Esophagus mucosa (tissue), 1 donor: Measurements from ENCODE around the gene PLXNA4. TPM values are rescaled to one million over a fixed set of nuclear protein-coding genes. Genes with fewer than 3 reads are reported as not detected.

Experiments
- ATAC-seq: fragments of 200-7000 bp; cut with Tn5 transposase; one replicate; pipeline ENCODE4 v1.9.1; 2020
- total RNA-seq: library from RNA; stranded (reverse); gene quantifications from one replicate; pipeline ENCODE4 v1.2.4, GENCODE V29; 2023
- donor health status: DM: yes; HTN: yes; CAD: no.

Gene PLXNA4
- total RNA-seq, 1 donor from 2014 or later, result 1.1 TPM

- ATAC-seq, result no peak
Observed at GRCh38 chr7:132258231-132258630, 318.0 kb downstream of the PLXNA4 start.

DNA sequence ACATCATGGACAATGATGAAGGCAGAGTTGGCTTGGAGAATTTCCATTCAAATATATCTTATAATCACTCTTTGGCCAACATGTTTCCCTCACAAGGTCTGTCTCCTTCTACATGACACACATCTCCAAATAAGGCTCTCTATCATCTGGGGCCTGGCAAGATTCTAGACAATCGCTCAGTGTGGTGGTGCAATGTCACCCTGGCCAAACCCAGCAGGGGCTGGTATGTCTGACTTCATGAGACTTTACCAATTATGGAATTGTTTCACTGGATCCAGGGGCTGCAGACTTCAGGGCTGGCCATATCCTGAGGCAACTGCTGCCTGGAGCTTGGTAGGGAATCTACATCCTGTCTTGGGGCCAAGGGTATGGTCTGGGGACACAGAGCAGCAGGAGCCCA is 319.0 kb downstream of the PLXNA4 start:
- no peak for ATAC-seq

DNA sequence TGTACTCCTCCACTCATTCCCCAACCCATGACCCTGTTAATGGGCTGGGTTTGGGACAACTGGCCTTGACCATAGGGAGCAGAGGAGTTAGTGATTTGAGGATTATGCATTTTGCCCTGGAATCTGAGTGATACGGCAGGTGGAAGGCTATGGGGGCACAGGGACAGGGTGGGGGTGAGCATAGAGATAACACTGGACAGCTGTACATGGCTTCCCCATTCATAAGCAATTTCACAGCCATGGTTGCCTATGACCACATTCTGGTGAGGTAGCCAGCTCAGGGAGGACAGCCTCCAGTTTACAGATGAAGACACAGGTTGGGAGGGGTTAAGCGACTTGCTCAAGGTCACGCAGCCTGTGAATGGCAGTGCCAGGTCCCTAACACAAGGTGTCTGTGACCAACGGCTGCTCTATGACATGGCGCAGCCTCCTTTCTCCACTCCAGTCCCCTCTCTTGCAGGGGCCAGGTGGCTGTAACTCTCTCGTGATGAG is 319.5 kb downstream of the PLXNA4 start:
- no peak for ATAC-seq

DNA sequence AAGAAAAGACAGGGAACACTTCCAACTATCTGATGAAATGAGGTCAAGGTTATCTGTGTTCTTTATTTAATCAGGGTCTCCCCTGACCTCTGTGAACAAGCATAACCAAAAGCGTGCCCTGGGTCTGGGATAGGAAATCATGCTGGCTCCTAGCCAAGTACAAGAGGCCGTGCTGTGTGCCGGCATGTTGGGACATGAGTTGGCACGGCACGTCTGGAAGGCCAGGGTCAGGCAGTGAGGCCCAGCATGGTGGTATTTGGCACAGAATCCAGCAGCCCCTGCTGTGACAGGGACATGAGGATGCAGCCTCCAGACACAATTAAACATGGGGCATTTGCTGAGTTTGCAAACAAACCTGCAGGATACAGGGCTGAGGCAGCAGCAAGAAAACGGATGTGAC is 320.4 kb downstream of the PLXNA4 start:
- ATAC-seq, result no peak

- ATAC-seq, result no peak
Observed at GRCh38 chr7:132255115-132255797, 321.0 kb downstream of the PLXNA4 start.

GRCh38 chr7:132254455-132254854 is 321.8 kb downstream of the PLXNA4 start:
- no peak for ATAC-seq

- ATAC-seq, result no peak
Observed at GRCh38 chr7:132252793-132253100, 323.5 kb downstream of the PLXNA4 start.

DNA sequence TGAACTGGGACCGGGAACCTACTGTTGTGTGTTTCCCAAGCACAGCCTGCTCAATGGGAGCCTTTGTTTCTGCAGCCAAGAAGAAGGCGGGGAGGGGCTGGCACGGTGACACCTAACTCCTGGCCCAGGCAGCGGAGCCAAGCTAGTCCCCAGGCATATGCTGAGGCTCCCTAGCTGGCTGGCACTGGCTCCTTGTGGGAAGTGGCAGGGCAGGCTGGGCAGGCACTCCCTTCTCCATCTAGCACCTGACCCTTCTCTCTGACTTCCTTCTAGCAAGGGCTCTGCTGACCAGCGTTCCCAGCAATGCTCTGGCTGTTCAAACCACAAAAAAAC is 325.0 kb downstream of the PLXNA4 start:
- peak; percentile 97 for ATAC-seq

GRCh38 chr7:132250480-132251326 is 325.6 kb downstream of the PLXNA4 start:
- ATAC-seq, result peak; percentile 35

DNA sequence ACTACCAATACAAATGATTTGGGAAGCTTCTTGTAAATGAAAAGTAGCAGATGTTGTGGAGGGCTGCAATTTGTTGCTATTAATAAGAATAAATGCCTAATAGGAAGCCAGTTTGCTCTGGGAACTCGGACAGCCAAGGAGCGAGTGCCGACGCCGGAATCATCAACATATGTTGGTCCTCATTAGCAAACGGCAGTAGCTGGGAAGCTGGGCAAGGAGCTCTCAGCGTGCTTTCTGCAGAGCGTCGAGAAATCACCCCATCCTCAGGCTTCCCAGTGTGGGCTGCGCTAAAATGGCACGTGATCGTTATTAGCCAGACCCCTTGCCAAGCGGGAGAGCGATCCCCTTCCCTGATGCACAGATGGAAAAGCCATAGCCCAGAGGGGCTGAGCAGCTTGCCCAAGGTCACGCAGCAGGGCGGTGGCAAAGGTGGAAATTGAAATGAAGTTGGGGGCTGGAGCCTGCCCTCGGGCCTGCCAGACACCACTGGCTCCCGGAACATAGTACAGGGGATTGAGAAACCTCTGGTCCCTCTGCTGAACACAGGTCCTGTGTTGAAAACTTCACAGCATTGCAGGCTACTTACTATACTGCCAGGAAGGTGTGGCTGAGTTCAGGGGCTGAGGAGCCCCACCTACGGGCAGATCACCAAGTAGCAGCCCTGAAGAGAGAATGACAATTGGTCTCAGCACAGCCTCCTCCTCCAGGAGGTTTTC is 326.9 kb downstream of the PLXNA4 start:
- peak; percentile 31 for ATAC-seq

- ATAC-seq, result no peak
Observed at GRCh38 chr7:132248841-132249240, 327.4 kb downstream of the PLXNA4 start.

DNA sequence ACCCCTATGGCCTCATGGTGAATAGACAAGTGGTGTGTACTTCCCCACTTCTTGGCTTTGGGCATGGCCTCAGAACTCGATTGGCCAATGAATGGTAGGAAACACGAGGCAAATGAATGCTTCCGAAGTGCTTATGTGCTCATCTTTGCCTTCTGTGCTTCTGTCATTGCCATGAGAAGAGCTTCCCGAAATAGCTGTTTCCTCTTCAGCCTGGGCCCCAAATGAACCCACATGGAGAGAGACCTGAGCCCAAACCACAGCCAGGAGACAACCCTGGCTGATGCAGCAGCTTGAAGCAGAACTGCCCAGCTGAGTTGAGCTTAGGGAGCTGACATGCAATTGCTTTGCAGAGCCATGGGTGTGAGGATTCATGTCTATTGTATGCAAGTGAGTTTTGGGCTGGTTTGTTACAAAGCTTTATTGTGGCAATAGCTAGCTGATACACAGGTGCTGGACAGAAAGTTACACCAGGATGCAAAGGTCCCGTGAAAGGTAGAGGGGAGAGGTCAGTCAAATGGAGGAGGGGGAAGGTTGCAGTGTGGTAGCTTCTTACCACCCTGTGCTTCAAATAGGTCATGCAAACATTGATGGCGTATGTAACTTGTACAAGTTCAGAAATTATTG is 328.2 kb downstream of the PLXNA4 start:
- ATAC-seq, result no peak

GRCh38 chr7:132246591-132246990 is 329.7 kb downstream of the PLXNA4 start:
- ATAC-seq, result no peak

GRCh38 chr7:132245539-132245938 is 330.7 kb downstream of the PLXNA4 start:
- ATAC-seq, result no peak

GRCh38 chr7:132244903-132245480 is 331.3 kb downstream of the PLXNA4 start:
- no peak for ATAC-seq

DNA sequence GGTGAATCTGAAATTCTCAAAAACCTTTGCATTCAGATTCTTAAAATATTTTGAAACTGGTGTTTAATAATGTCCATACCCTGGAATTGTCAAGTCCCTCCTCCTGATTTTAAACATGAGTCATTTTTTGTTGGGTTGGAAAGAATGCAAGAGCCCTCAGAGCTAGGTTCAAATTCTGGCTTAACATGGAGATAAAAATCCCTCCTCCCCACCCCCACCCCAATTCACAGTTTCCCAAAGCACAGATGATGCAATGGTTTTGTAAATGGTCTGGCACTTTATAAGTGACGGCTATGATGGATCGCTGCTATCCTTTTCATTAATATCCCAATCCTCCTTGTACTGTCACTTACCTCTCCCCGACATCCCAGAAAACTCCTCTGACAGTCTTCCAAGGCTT is 332.8 kb downstream of the PLXNA4 start:
- ATAC-seq, result no peak

DNA sequence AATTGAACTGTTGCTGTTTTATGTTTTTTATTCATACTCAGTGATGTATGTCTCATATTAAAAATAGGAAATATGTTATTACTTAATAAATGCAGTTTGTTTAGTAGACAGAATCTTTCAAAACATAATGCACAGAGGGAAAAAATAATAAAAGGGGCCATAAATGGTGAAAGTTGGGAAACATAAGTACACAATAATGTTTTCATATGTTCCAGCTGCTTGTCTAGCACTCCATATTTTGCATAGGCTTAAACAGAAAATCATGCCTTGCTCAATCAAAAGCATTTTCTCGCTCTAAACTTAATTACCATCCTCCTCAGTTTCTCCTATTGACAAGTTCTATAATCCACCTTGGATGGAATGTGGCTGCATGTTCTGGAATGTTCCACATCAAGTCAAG is 333.2 kb downstream of the PLXNA4 start:
- no peak for ATAC-seq

GRCh38 chr7:132242192-132242812 is 334.0 kb downstream of the PLXNA4 start:
- no peak for ATAC-seq

DNA sequence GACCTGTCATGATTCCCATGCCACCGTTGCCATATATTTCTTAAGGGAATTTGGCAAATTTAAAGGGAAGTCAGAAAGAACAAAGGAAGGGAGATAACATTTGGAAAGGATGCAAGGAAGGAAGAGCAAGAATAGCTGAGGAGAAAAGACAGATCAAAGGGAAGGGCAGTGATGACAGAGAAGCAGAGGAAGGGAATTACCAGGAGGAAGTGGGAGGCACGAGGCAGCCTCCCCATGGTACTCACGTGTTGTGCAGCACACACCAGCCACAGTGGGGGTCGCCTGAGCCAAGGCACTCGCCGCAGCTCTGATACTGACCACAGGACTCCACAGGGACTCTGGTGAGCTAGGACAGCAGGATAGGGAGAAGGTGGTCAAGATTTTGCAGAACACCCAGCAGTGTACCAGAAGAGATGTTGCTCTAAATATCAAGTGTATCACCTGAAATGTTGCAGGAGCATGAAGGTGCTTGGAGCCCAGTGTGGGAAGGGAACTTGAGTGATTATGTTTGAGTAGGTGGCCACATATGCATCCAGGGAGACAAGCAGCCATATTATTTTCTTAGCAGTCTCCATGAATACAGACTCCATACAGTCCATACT is 335.3 kb downstream of the PLXNA4 start:
- no peak for ATAC-seq

DNA sequence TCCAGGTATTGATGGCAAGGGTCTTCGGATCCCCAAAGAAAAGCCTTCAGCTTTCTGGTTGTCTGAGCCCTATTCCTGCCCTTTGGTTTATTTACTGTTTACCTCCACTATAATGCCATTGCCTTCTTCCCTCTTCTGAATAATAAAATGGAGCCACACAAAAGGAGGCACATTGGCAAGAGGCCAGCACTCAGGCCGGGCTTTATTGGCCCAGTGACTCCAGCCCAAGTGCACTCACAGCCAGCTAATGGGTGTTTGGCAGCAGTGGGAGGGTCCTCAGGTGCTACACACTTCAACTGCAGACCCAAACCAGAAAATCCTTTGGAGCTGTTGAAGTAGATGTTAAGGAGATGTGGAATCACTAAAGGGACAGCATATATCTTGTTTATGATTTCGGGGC is 336.0 kb downstream of the PLXNA4 start:
- no peak for ATAC-seq

DNA sequence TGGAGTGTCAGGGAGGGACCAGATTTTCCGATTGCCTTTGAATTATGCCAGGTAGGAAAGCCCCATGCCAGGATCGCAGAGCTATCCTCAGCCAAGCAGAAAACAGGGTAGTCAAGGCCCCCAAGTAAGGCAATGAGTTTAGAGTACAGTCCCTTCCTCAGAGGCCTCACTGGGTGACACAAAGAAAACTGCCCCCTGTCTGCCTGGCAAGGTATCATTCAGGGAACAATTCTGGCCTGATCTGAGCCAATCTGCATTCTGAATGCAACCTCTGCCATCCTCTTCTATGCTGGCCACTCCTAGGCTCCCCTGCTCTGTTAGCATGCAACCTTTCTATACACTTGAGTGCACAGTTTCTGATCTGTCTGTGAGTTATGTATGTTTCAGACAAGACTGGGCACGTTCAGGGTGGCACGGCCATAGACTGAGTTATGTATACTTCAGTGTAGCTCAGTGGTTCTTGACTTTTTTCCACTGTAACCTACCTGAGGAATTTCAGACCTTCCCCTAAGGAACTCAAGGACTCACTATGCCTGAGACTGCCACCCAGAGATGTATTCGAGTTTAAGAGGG is 336.8 kb downstream of the PLXNA4 start:
- peak; percentile 75 for ATAC-seq
